Neuron (in vitro differentiated cells): Measurements from ENCODE around the gene CKAP5.

Source experiments
- H2AFZ ChIP-seq: one replicate; pipeline ENCODE4 v1.6.1; 2013; ENCODE audit warnings: low read depth, mild to moderate bottlenecking, inconsistent platforms, low read length, moderate library complexity
- H3K27me3 ChIP-seq: one replicate; pipeline ENCODE4 v1.6.1; 2013; ENCODE audit warnings: low read length; ENCODE audit not compliant: insufficient read depth
- H3K36me3 ChIP-seq: one replicate; pipeline ENCODE4 v1.6.1; 2013; ENCODE audit warnings: low read length; ENCODE audit not compliant: insufficient read depth
- H3K4me1 ChIP-seq: one replicate; pipeline ENCODE4 v1.6.1; 2013; ENCODE audit warnings: low read length; ENCODE audit not compliant: insufficient read depth
- H3K4me3 ChIP-seq: 2 replicates; pipeline ENCODE4 v1.5.1; 2013; ENCODE audit warnings: mild to moderate bottlenecking, low read length, moderate library complexity
- H3K9me3 ChIP-seq: one replicate; pipeline ENCODE4 v1.6.1; 2013; ENCODE audit warnings: low read length

The CKAP5 gene

GRCh38 chr11:46845740-46846509 lies at the start of gene CKAP5:
CKAP5 (minus strand) TSS chr11:46846280; CDS start chr11:46821231, 25,049 bp downstream.
- peak within 1 kb of the TSS; percentile 88 for H3K4me3 ChIP-seq
- peak within 1 kb of the TSS; percentile 88 for H2AFZ ChIP-seq
- H3K27me3 ChIP-seq, result no peaks in the 10 kb centered on the region
- peaks cover 13% of the 10 kb centered on the region for H3K4me1 ChIP-seq
- peaks cover 8% of the 10 kb centered on the region for H3K36me3 ChIP-seq
- H3K9me3 ChIP-seq, result no peaks in the 10 kb centered on the region

GRCh38 chr11:46895821-46896220 lies 49.7 kb upstream of the CKAP5 start:
- no peak overlapping the region for H2AFZ ChIP-seq
- peaks cover 3% of the 10 kb centered on the region for H3K9me3 ChIP-seq
- peaks cover 52% of the 10 kb centered on the region for H3K36me3 ChIP-seq
- H3K27me3 ChIP-seq, result no peaks in the 10 kb centered on the region
- no peaks in the 10 kb centered on the region for H3K4me1 ChIP-seq
- no peak overlapping the region for H3K4me3 ChIP-seq

- no peak overlapping the region for H2AFZ ChIP-seq
- no peaks in the 10 kb centered on the region for H3K4me1 ChIP-seq
- H3K4me3 ChIP-seq, result no peak overlapping the region
- H3K27me3 ChIP-seq, result no peaks in the 10 kb centered on the region
- peaks cover 3% of the 10 kb centered on the region for H3K9me3 ChIP-seq
- H3K36me3 ChIP-seq, result peaks cover 52% of the 10 kb centered on the region
Observed at GRCh38 chr11:46894961-46895360, 48.9 kb upstream of the CKAP5 start.

- no peaks in the 10 kb centered on the region for H3K4me1 ChIP-seq
- H3K27me3 ChIP-seq, result no peaks in the 10 kb centered on the region
- H2AFZ ChIP-seq, result no peak overlapping the region
- peaks cover 47% of the 10 kb centered on the region for H3K36me3 ChIP-seq
- H3K4me3 ChIP-seq, result no peak overlapping the region
- H3K9me3 ChIP-seq, result peaks cover 3% of the 10 kb centered on the region
Observed at GRCh38 chr11:46894506-46894905, 48.4 kb upstream of the CKAP5 start.

GRCh38 chr11:46892838-46893237 lies 46.8 kb upstream of the CKAP5 start:
- H2AFZ ChIP-seq, result no peak overlapping the region
- no peaks in the 10 kb centered on the region for H3K9me3 ChIP-seq
- H3K4me3 ChIP-seq, result no peak overlapping the region
- H3K27me3 ChIP-seq, result no peaks in the 10 kb centered on the region
- peaks cover 47% of the 10 kb centered on the region for H3K36me3 ChIP-seq
- no peaks in the 10 kb centered on the region for H3K4me1 ChIP-seq

- no peaks in the 10 kb centered on the region for H3K9me3 ChIP-seq
- no peak overlapping the region for H2AFZ ChIP-seq
- peaks cover 47% of the 10 kb centered on the region for H3K36me3 ChIP-seq
- H3K27me3 ChIP-seq, result no peaks in the 10 kb centered on the region
- no peaks in the 10 kb centered on the region for H3K4me1 ChIP-seq
- no peak overlapping the region for H3K4me3 ChIP-seq
Observed at GRCh38 chr11:46892109-46892508, 46.0 kb upstream of the CKAP5 start.

GRCh38 chr11:46890665-46891064 lies 44.6 kb upstream of the CKAP5 start:
- no peak overlapping the region for H3K4me3 ChIP-seq
- no peaks in the 10 kb centered on the region for H3K4me1 ChIP-seq
- H2AFZ ChIP-seq, result no peak overlapping the region
- no peaks in the 10 kb centered on the region for H3K9me3 ChIP-seq
- H3K36me3 ChIP-seq, result peaks cover 49% of the 10 kb centered on the region
- H3K27me3 ChIP-seq, result no peaks in the 10 kb centered on the region

- Histone ChIP-seq H3K4me3 (no peak overlapping the region), H3K27me3 (no peaks in the 10 kb centered on the region), H3K36me3 (peaks cover 47% of the 10 kb centered on the region)
Observed at GRCh38 chr11:46889689-46890475, 43.8 kb upstream of the CKAP5 start.

GRCh38 chr11:46889251-46889650 lies 43.2 kb upstream of the CKAP5 start:
- H3K4me3 ChIP-seq, result no peak overlapping the region
- peaks cover 41% of the 10 kb centered on the region for H3K36me3 ChIP-seq
- no peaks in the 10 kb centered on the region for H3K4me1 ChIP-seq
- H3K27me3 ChIP-seq, result no peaks in the 10 kb centered on the region
- no peak overlapping the region for H2AFZ ChIP-seq
- H3K9me3 ChIP-seq, result no peaks in the 10 kb centered on the region

More at GRCh38 chr11:46889689-46890475, 43.8 kb upstream of the CKAP5 start:
- Histone ChIP-seq H2AFZ (no peak overlapping the region), H3K4me1 (no peaks in the 10 kb centered on the region), H3K9me3 (no peaks in the 10 kb centered on the region)

GRCh38 chr11:46888636-46889035 lies 42.6 kb upstream of the CKAP5 start:
- no peaks in the 10 kb centered on the region for H3K27me3 ChIP-seq
- no peak overlapping the region for H2AFZ ChIP-seq
- peaks cover 43% of the 10 kb centered on the region for H3K36me3 ChIP-seq
- no peaks in the 10 kb centered on the region for H3K4me1 ChIP-seq
- H3K9me3 ChIP-seq, result no peaks in the 10 kb centered on the region
- H3K4me3 ChIP-seq, result no peak overlapping the region

GRCh38 chr11:46886211-46886610 lies 40.1 kb upstream of the CKAP5 start:
- Histone ChIP-seq H3K9me3 (no peaks in the 10 kb centered on the region), H2AFZ (no peak overlapping the region), H3K27me3 (no peaks in the 10 kb centered on the region), H3K4me3 (no peak overlapping the region), H3K4me1 (no peaks in the 10 kb centered on the region), H3K36me3 (peaks cover 53% of the 10 kb centered on the region)

- Histone ChIP-seq H2AFZ (no peak overlapping the region), H3K27me3 (no peaks in the 10 kb centered on the region), H3K4me1 (no peaks in the 10 kb centered on the region), H3K9me3 (no peaks in the 10 kb centered on the region), H3K36me3 (peaks cover 79% of the 10 kb centered on the region), H3K4me3 (no peak overlapping the region)
Observed at GRCh38 chr11:46879056-46879585, 33.0 kb upstream of the CKAP5 start.

GRCh38 chr11:46877580-46877979 lies 31.5 kb upstream of the CKAP5 start:
- H3K27me3 ChIP-seq, result no peaks in the 10 kb centered on the region
- no peaks in the 10 kb centered on the region for H3K9me3 ChIP-seq
- H2AFZ ChIP-seq, result no peak overlapping the region
- no peaks in the 10 kb centered on the region for H3K4me1 ChIP-seq
- no peak overlapping the region for H3K4me3 ChIP-seq
- H3K36me3 ChIP-seq, result peaks cover 85% of the 10 kb centered on the region
